Activated CD8-positive, alpha-beta memory T cell treated with anti-CD3 and anti-CD28 coated beads for 48 hours (primary cell): Measurements from ENCODE around the gene C1QA.

Experiments used
- DNase-seq, 3 experiments: peaks; one replicate each; pipeline ENCODE4 v3.0.0-alpha.2; 2020; ENCODE audit warnings: low read depth in 2 of 3, low spot score in 2 of 3

Gene C1QA

GRCh38 chr1:22636353-22636752 lies at the start of gene C1QA:
TSS of gene C1QA (plus strand) at chr1:22636628. CDS start at chr1:22637617, 989 bp downstream.
- DNase-seq, result no peak

GRCh38 chr1:22587247-22587646 lies 49.2 kb upstream of the C1QA start:
- DNase-seq, result no peak

GRCh38 chr1:22588899-22589422 lies 47.5 kb upstream of the C1QA start:
- DNase-seq, result no peak

- no peak for DNase-seq
These were observed 44.9 kb upstream of the C1QA start for GRCh38 chr1:22591576-22591975.

- no peak for DNase-seq
These were observed 44.4 kb upstream of the C1QA start for GRCh38 chr1:22592051-22592450.

GRCh38 chr1:22592919-22593790 lies 43.3 kb upstream of the C1QA start:
- no peak for DNase-seq

- no peak for DNase-seq
These were observed 42.0 kb upstream of the C1QA start for GRCh38 chr1:22594396-22594795.

- no peak for DNase-seq
These were observed 41.3 kb upstream of the C1QA start for GRCh38 chr1:22595108-22595507.

- no peak for DNase-seq
These were observed 39.0 kb upstream of the C1QA start for GRCh38 chr1:22597301-22597965.

GRCh38 chr1:22597996-22598395 lies 38.4 kb upstream of the C1QA start:
- DNase-seq, result no peak

- no peak for DNase-seq
These were observed 37.7 kb upstream of the C1QA start for GRCh38 chr1:22598736-22599135.

- no peak for DNase-seq
These were observed 36.2 kb upstream of the C1QA start for GRCh38 chr1:22600071-22600816.

GRCh38 chr1:22600817-22601605 lies 35.4 kb upstream of the C1QA start:
- no peak for DNase-seq

- DNase-seq, result no peak
These were observed 34.8 kb upstream of the C1QA start for GRCh38 chr1:22601610-22602009.

- no peak for DNase-seq
These were observed 34.2 kb upstream of the C1QA start for GRCh38 chr1:22602060-22602740.

- no peak for DNase-seq
These were observed 30.3 kb upstream of the C1QA start for GRCh38 chr1:22606161-22606560.

- no peak for DNase-seq
These were observed 29.3 kb upstream of the C1QA start for GRCh38 chr1:22607154-22607553.

- DNase-seq, result no peak
These were observed 28.1 kb upstream of the C1QA start for GRCh38 chr1:22608361-22608760.

GRCh38 chr1:22609291-22609690 lies 27.1 kb upstream of the C1QA start:
- no peak for DNase-seq

- DNase-seq, result no peak
These were observed 24.9 kb upstream of the C1QA start for GRCh38 chr1:22611530-22611947.
